ENCODE results near the gene NUDT2. TPM values are rescaled to one million over a fixed set of nuclear protein-coding genes. Genes with fewer than 3 reads are reported as not detected.
A peak's percentile ranks its signal among the peaks of the same experiment; 100 is the strongest.

The NUDT2 gene
- total RNA-seq, 4 donors from 2014 or later, result 9.2 to 29.3 (median 17.8) TPM

GRCh38 chr9:34380034-34380510 is 50.7 kb downstream of the NUDT2 start:
- 19 to 23% methylated on average over 13 to 18 of the region's 24 CpGs for WGBS, 2 donors
- no peak for TF ChIP-seq POLR2A (IDR thresholded peaks at IDR 0.05)
- no peak for TF ChIP-seq CTCF (IDR thresholded peaks at IDR 0.05)
- intact Hi-C loops (cut with DNase I), result no loop called here
- H3K9me3 ChIP-seq, result no peaks in the 10 kb centered on the region
- DNase-seq, result no peak
- no peaks in the 10 kb centered on the region for H3K27me3 ChIP-seq
- peaks cover 28 to 53% (median 32%) of the 10 kb centered on the region in 3 donors for H3K4me1 ChIP-seq
- peak overlapping the region; percentile 17 to 72 (median 56) for H3K4me3 ChIP-seq
- no peaks in the 10 kb centered on the region for H3K36me3 ChIP-seq
- H3K27ac ChIP-seq, result peak overlapping the region; percentile 13 to 76 (median 66)

GRCh38 chr9:34380511-34381315 is 51.3 kb downstream of the NUDT2 start:
- intact Hi-C loops (cut with DNase I), result no loop called here

GRCh38 chr9:34381323-34381722 is 52.0 kb downstream of the NUDT2 start:
- TF ChIP-seq CTCF (IDR thresholded peaks at IDR 0.05) (no peak), POLR2A (IDR thresholded peaks at IDR 0.05) (no peak)
- WGBS, 2 donors, result 9 to 45% methylated on average over 7 to 13 of the region's 17 CpGs
- Histone ChIP-seq H3K4me1 (peaks cover 22 to 40% (median 23%) of the 10 kb centered on the region in 3 donors), H3K27ac (peak overlapping the region in 3 of 4 donors; percentile 64 to 76 (median 69)), H3K36me3 (no peaks in the 10 kb centered on the region), H3K4me3 (peak overlapping the region; percentile 30 to 72 (median 56)), H3K9me3 (no peaks in the 10 kb centered on the region), H3K27me3 (no peaks in the 10 kb centered on the region)
- DNase-seq, result no peak
- intact Hi-C loops (cut with DNase I), result no loop called here

More at GRCh38 chr9:34380511-34381315, 51.3 kb downstream of the NUDT2 start:
- Histone ChIP-seq H3K36me3 (no peaks in the 10 kb centered on the region), H3K27ac (peak overlapping the region; percentile 10 to 76 (median 66)), H3K27me3 (no peaks in the 10 kb centered on the region), H3K9me3 (no peaks in the 10 kb centered on the region), H3K4me3 (peak overlapping the region; percentile 30 to 72 (median 56)), H3K4me1 (peaks cover 26 to 46% (median 28%) of the 10 kb centered on the region in 3 donors)
- WGBS, 2 donors, result 12 to 20% methylated on average over 8 to 9 of the region's 59 CpGs
- TF ChIP-seq CTCF (IDR thresholded peaks at IDR 0.05) (no peak), POLR2A (IDR thresholded peaks at IDR 0.05) (peak in 2 of 4 donors; percentile 23 to 64)
- DNase-seq, result no peak

- no peaks in the 10 kb centered on the region for H3K36me3 ChIP-seq
- intact Hi-C loops (cut with DNase I), result no loop called here
- H3K27me3 ChIP-seq, result no peaks in the 10 kb centered on the region
- no peak overlapping the region for H3K27ac ChIP-seq
- no peak for TF ChIP-seq CTCF (IDR thresholded peaks at IDR 0.05)
- TF ChIP-seq POLR2A (IDR thresholded peaks at IDR 0.05), result no peak
- peaks cover 19 to 36% (median 23%) of the 10 kb centered on the region in 3 donors for H3K4me1 ChIP-seq
- H3K4me3 ChIP-seq, result no peak overlapping the region
- WGBS, 2 donors, result 79% methylated on average over 4 of the region's 5 CpGs; no CpG with 5 or more reads in 1 of the 2 donors
- no peaks in the 10 kb centered on the region for H3K9me3 ChIP-seq
- DNase-seq, result no peak
Observed at GRCh38 chr9:34382054-34382453, 52.7 kb downstream of the NUDT2 start.

GRCh38 chr9:34382879-34383278 is 53.5 kb downstream of the NUDT2 start:
- H3K4me1 ChIP-seq, result peaks cover 18 to 28% (median 19%) of the 10 kb centered on the region in 3 donors
- H3K9me3 ChIP-seq, result no peaks in the 10 kb centered on the region
- H3K27me3 ChIP-seq, result no peaks in the 10 kb centered on the region
- H3K36me3 ChIP-seq, result no peaks in the 10 kb centered on the region
- H3K27ac ChIP-seq, result no peak overlapping the region
- intact Hi-C loops (cut with DNase I), result no loop called here
- WGBS, 2 donors, result 74 to 85% methylated on average over 3 of the region's 3 CpGs
- no peak for TF ChIP-seq CTCF (IDR thresholded peaks at IDR 0.05)
- no peak for TF ChIP-seq POLR2A (IDR thresholded peaks at IDR 0.05)
- H3K4me3 ChIP-seq, result no peak overlapping the region
- no peak for DNase-seq
